C4-2B (cell line): ENCODE results near the gene KLHDC10.

Experiments
- H3K27ac ChIP-seq: fragments of 450-650 bp; 2 replicates; pipeline ENCODE4 v1.5.1; 2017
- CTCF ChIP-seq: fragments of 450-650 bp; conservative IDR thresholded peaks from 2 replicates; pipeline ENCODE4 v1.5.1; 2017; ENCODE audit warnings: mild to moderate bottlenecking
- ZFX ChIP-seq: fragments of 450-650 bp; IDR thresholded peaks from 2 replicates; pipeline ENCODE4 v1.6.1; 2017

The KLHDC10 gene

GRCh38 chr7:130156140-130156539 lies 85.8 kb downstream of the KLHDC10 start:
- TF ChIP-seq ZFX (no peak), CTCF (no peak)
- H3K27ac ChIP-seq, result no peak overlapping the region

GRCh38 chr7:130157700-130158099 lies 87.4 kb downstream of the KLHDC10 start:
- TF ChIP-seq ZFX (no peak), CTCF (no peak)
- no peak overlapping the region for H3K27ac ChIP-seq

GRCh38 chr7:130160023-130160422 lies 89.7 kb downstream of the KLHDC10 start:
- no peak for TF ChIP-seq CTCF
- TF ChIP-seq ZFX, result no peak
- no peak overlapping the region for H3K27ac ChIP-seq

GRCh38 chr7:130160455-130160854 lies 90.1 kb downstream of the KLHDC10 start:
- no peak overlapping the region for H3K27ac ChIP-seq
- TF ChIP-seq ZFX (no peak), CTCF (no peak)

- no peak for TF ChIP-seq CTCF
- TF ChIP-seq ZFX, result no peak
- no peak overlapping the region for H3K27ac ChIP-seq
Measured at GRCh38 chr7:130162196-130162595, 91.9 kb downstream of the KLHDC10 start.

- no peak for TF ChIP-seq CTCF
- no peak overlapping the region for H3K27ac ChIP-seq
Measured at GRCh38 chr7:130174237-130174959, 104.1 kb downstream of the KLHDC10 start.

GRCh38 chr7:130178251-130178650 lies 107.9 kb downstream of the KLHDC10 start:
- TF ChIP-seq ZFX (no peak), CTCF (no peak)
- H3K27ac ChIP-seq, result no peak overlapping the region
